Natural killer cell (primary cell): ENCODE results near the gene CLCN5. TPM values are rescaled to one million over a fixed set of nuclear protein-coding genes. Genes with fewer than 3 reads are reported as not detected.

ENCODE experiments used
- ATAC-seq, 3 donors: fragments of 150-1000 bp in 2 of 3; fragments of 200-7000 bp in 1 of 3; cut with Tn5 transposase; 1 replicate in 1 of 3; 2 replicates in 2 of 3; pipeline ENCODE4 v1.10.0; 2021; ENCODE audit warnings: mild to moderate bottlenecking in 2 of 3, moderate library complexity in 2 of 3
- DNase-seq, 2 donors: peaks; one replicate each; pipeline versions ENCODE4 v3.0.0 to v3.0.0-alpha.2; 2013 to 2021; ENCODE audit warnings: mixed read lengths in 1 of 2
- H3K27ac ChIP-seq: one replicate; pipeline ENCODE4 v1.5.1; 2013; ENCODE audit warnings: mild to moderate bottlenecking, low read length
- H3K27me3 ChIP-seq: one replicate; pipeline ENCODE4 v1.6.1; 2013; ENCODE audit warnings: low read length; ENCODE audit not compliant: control insufficient read depth, insufficient read depth
- H3K36me3 ChIP-seq: one replicate; pipeline ENCODE4 v1.6.1; 2013; ENCODE audit warnings: low read length; ENCODE audit not compliant: control insufficient read depth, insufficient read depth
- H3K4me1 ChIP-seq: one replicate; pipeline ENCODE4 v1.6.1; 2013; ENCODE audit warnings: low read length; ENCODE audit not compliant: control insufficient read depth, insufficient read depth
- H3K4me3 ChIP-seq: one replicate; pipeline ENCODE4 v1.5.1; 2013; ENCODE audit warnings: low read length
- H3K9me3 ChIP-seq: one replicate; pipeline ENCODE4 v1.6.1; 2013; ENCODE audit warnings: low read length; ENCODE audit not compliant: control insufficient read depth, insufficient read depth
- H3K27ac Mint-ChIP-seq, 2 donors: one replicate each; pipeline ENCODE4 v1.8.0; 2022; ENCODE audit warnings: mild to moderate bottlenecking in 2 of 2, mixed read lengths in 2 of 2, moderate library complexity in 1 of 2
- H3K27me3 Mint-ChIP-seq, 2 donors: one replicate each; pipeline ENCODE4 v1.8.0; 2022; ENCODE audit warnings: low read depth in 2 of 2, mixed read lengths in 2 of 2
- H3K36me3 Mint-ChIP-seq: one replicate; pipeline ENCODE4 v1.8.0; 2022; ENCODE audit warnings: mixed read lengths
- H3K4me1 Mint-ChIP-seq, 2 donors: one replicate each; pipeline ENCODE4 v1.8.0; 2022; ENCODE audit warnings: mixed read lengths in 2 of 2
- H3K4me3 Mint-ChIP-seq: one replicate; pipeline ENCODE4 v1.8.0; 2022; ENCODE audit warnings: mild to moderate bottlenecking, moderate library complexity, mixed read lengths
- H3K9me3 Mint-ChIP-seq, 2 donors: one replicate each; pipeline ENCODE4 v1.8.0; 2022; ENCODE audit warnings: mixed read lengths in 2 of 2
- WGBS: methylation state at CpG from one replicate; pipeline ENCODE4 v1.1.7; 2013; ENCODE audit warnings: missing lambda C conversion rate; ENCODE audit not compliant: insufficient coverage; 5-methylcytosine and 5-hydroxymethylcytosine counted together
- intact Hi-C: fragments of 100-400 bp; cut with micrococcal nuclease; formaldehyde crosslinking; loops from one replicate; pipeline ENCODE4 v1.14.2; 2022
- total RNA-seq, 4 donors: library from RNA; stranded (reverse); fragments of 120-200 nt in 1 of 4; gene quantifications; one replicate each; pipeline versions ENCODE4 v1.2.3 to v1.2.4, GENCODE V29; 2013 to 2022
- TF ChIP-seq, protein P1 (sequence below): fragments of 200-600 bp; IDR thresholded peaks from one replicate; pipeline ENCODE4 v1.8.0; 2022; ENCODE audit warnings: antibody characterized with exemption

Gene CLCN5
- total RNA-seq, 3 donors from 2014 or later (not counting 1 experiment from before 2014, with no cell fraction given) = 2.5 to 4.5 (median 4.0) TPM

GRCh38 chrX:49901048-49901447 is 21.3 kb upstream of the CLCN5 start:
- peaks cover 2% of the 10 kb centered on the region for H3K9me3 ChIP-seq
- H3K9me3 Mint-ChIP-seq = peaks cover 0 to 8% of the 10 kb centered on the region in 2 donors
- no peaks in the 10 kb centered on the region for H3K36me3 Mint-ChIP-seq
- no peaks in the 10 kb centered on the region for H3K27me3 ChIP-seq
- DNase-seq (no peak), ATAC-seq (no peak)
- no peak overlapping the region for H3K4me3 Mint-ChIP-seq
- no peak overlapping the region for H3K27ac Mint-ChIP-seq
- peaks cover 11 to 50% of the 10 kb centered on the region in 2 donors for H3K27me3 Mint-ChIP-seq
- intact Hi-C loops = no loop called here
- peaks cover 0 to 6% of the 10 kb centered on the region in 2 donors for H3K4me1 Mint-ChIP-seq
- TF ChIP-seq, protein P1, sequence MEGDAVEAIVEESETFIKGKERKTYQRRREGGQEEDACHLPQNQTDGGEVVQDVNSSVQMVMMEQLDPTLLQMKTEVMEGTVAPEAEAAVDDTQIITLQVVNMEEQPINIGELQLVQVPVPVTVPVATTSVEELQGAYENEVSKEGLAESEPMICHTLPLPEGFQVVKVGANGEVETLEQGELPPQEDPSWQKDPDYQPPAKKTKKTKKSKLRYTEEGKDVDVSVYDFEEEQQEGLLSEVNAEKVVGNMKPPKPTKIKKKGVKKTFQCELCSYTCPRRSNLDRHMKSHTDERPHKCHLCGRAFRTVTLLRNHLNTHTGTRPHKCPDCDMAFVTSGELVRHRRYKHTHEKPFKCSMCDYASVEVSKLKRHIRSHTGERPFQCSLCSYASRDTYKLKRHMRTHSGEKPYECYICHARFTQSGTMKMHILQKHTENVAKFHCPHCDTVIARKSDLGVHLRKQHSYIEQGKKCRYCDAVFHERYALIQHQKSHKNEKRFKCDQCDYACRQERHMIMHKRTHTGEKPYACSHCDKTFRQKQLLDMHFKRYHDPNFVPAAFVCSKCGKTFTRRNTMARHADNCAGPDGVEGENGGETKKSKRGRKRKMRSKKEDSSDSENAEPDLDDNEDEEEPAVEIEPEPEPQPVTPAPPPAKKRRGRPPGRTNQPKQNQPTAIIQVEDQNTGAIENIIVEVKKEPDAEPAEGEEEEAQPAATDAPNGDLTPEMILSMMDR = no peak
- H3K4me3 ChIP-seq = no peak overlapping the region
- H3K36me3 ChIP-seq = no peaks in the 10 kb centered on the region
- H3K27ac ChIP-seq = no peak overlapping the region
- H3K4me1 ChIP-seq = no peaks in the 10 kb centered on the region

DNA sequence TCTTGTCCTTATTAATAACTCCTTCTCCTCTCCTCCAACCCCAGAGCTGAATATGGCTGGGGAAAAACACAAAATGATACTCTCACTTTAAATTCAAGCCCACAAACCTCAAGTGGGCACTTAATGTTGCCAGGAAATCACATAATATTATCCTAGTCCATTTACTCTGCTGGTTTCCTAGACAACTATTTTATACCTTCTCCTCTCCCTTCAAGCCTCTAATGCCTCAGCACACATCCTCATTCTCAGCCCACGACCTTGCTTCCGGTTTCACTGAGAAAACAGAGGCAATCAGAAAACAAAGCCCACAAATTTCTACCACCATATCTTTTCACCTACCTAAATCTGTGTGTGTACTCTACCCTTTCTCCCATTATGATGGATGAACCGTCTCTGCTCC is 12.1 kb upstream of the CLCN5 start:
- Histone ChIP-seq H3K9me3 (no peaks in the 10 kb centered on the region), H3K4me1 (no peaks in the 10 kb centered on the region), H3K36me3 (no peaks in the 10 kb centered on the region), H3K27ac (no peak overlapping the region), H3K27me3 (no peaks in the 10 kb centered on the region), H3K4me3 (no peak overlapping the region)
- peak overlapping the region in 1 of 2 donors; percentile 5 for H3K27ac Mint-ChIP-seq
- ATAC-seq (peak in 1 of 3 donors; percentile 28), DNase-seq (peak in 1 of 2 donors; percentile 17)
- H3K36me3 Mint-ChIP-seq = no peaks in the 10 kb centered on the region
- no peak overlapping the region for H3K4me3 Mint-ChIP-seq
- TF ChIP-seq, protein P1 = no peak
- intact Hi-C loops = no loop called here
- H3K9me3 Mint-ChIP-seq = no peaks in the 10 kb centered on the region
- no peaks in the 10 kb centered on the region for H3K27me3 Mint-ChIP-seq
- 26% methylated on average over 3 of the region's 3 CpGs for WGBS
- H3K4me1 Mint-ChIP-seq = peaks cover 0 to 6% of the 10 kb centered on the region in 2 donors

- Mint-ChIP-seq H3K27me3 (no peaks in the 10 kb centered on the region), H3K27ac (no peak overlapping the region), H3K36me3 (no peaks in the 10 kb centered on the region), H3K9me3 (no peaks in the 10 kb centered on the region), H3K4me1 (peaks cover 0 to 6% of the 10 kb centered on the region in 2 donors), H3K4me3 (no peak overlapping the region)
- intact Hi-C loops = no loop called here
- Histone ChIP-seq H3K27me3 (no peaks in the 10 kb centered on the region), H3K4me3 (no peak overlapping the region), H3K27ac (no peak overlapping the region), H3K36me3 (no peaks in the 10 kb centered on the region), H3K9me3 (no peaks in the 10 kb centered on the region), H3K4me1 (no peaks in the 10 kb centered on the region)
- 95% methylated on average over 2 of the region's 3 CpGs for WGBS
- TF ChIP-seq, protein P1 = no peak
- DNase-seq (no peak), ATAC-seq (no peak)
Measured at GRCh38 chrX:49912086-49912485, 10.3 kb upstream of the CLCN5 start.

DNA sequence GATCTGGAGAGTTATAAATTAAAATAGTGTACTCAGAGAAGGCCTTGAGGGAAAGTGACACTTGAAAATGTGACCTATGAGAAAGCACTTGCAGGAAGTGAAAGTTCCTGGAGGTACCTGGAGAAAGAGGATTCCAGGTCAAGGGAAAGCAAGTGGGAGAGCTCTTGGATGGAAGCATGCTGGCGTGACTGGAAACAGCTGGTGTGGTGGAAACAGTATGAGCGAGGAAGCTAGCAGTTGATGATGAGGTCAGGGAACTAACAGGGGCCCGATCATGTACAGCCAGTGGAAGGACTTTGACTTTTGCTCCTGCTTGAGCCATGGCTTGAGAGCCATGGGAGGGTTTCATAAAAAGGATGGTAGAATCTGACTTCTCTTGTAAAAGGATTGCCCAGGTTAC is 9.5 kb upstream of the CLCN5 start:
- no peak overlapping the region for H3K27ac ChIP-seq
- TF ChIP-seq, protein P1 = no peak
- 91% methylated on average over 3 of the region's 3 CpGs for WGBS
- no peak overlapping the region for H3K4me3 ChIP-seq
- no peaks in the 10 kb centered on the region for H3K27me3 ChIP-seq
- H3K9me3 Mint-ChIP-seq = no peaks in the 10 kb centered on the region
- H3K4me1 ChIP-seq = no peaks in the 10 kb centered on the region
- no peaks in the 10 kb centered on the region for H3K27me3 Mint-ChIP-seq
- no peak overlapping the region for H3K27ac Mint-ChIP-seq
- H3K4me3 Mint-ChIP-seq = no peak overlapping the region
- DNase-seq (no peak), ATAC-seq (no peak)
- H3K36me3 Mint-ChIP-seq = no peaks in the 10 kb centered on the region
- H3K9me3 ChIP-seq = no peaks in the 10 kb centered on the region
- intact Hi-C loops = no loop called here
- H3K36me3 ChIP-seq = no peaks in the 10 kb centered on the region
- peaks cover 0 to 6% of the 10 kb centered on the region in 2 donors for H3K4me1 Mint-ChIP-seq
